Calu3 (cell line): Measurements from ENCODE around the gene FRAT2. TPM values are rescaled to one million over a fixed set of nuclear protein-coding genes. Genes with fewer than 3 reads are reported as not detected.

Source experiments
- BruUV-seq: library from RNA; stranded (reverse); fragments of 400-500 nt; replicated peaks from 2 replicates; lab custom pipeline; 2021; lab: Mats Ljungman, UMichigan
- CTCF ChIA-PET: fragments of 300-600 bp; sonication (Branson Sonifier 250); formaldehyde crosslinking; loops from one replicate; lab custom pipeline; 2022; ENCODE audit warnings: antibody characterized with exemption; lab: Charles Lee
- DNase-seq: peaks from one replicate; pipeline ENCODE4 v3.0.0; 2022
- H3K27ac Mint-ChIP-seq: one replicate; pipeline ENCODE4 v1.8.0; 2022; ENCODE audit warnings: mixed read lengths; ENCODE audit not compliant: unreplicated experiment
- H3K27me3 Mint-ChIP-seq: one replicate; pipeline ENCODE4 v1.8.0; 2022; ENCODE audit warnings: mixed read lengths; ENCODE audit not compliant: unreplicated experiment
- H3K36me3 Mint-ChIP-seq: one replicate; pipeline ENCODE4 v1.8.0; 2022; ENCODE audit warnings: mild to moderate bottlenecking, moderate library complexity, mixed read lengths; ENCODE audit not compliant: insufficient read depth, unreplicated experiment
- H3K4me1 Mint-ChIP-seq: one replicate; pipeline ENCODE4 v1.8.0; 2022; ENCODE audit warnings: mild to moderate bottlenecking, low read depth, mixed read lengths; ENCODE audit not compliant: unreplicated experiment
- H3K4me3 Mint-ChIP-seq: one replicate; pipeline ENCODE4 v1.8.0; 2022; ENCODE audit warnings: mild to moderate bottlenecking, low read depth, moderate library complexity, mixed read lengths; ENCODE audit not compliant: unreplicated experiment
- H3K9me3 Mint-ChIP-seq: one replicate; pipeline ENCODE4 v1.8.0; 2022; ENCODE audit warnings: low read depth, mixed read lengths; ENCODE audit not compliant: unreplicated experiment
- CTCF ChIP-seq: fragments of 200-600 bp; IDR thresholded peaks from one replicate; pipeline ENCODE4 v1.8.0; 2022; ENCODE audit warnings: antibody characterized with exemption; ENCODE audit not compliant: unreplicated experiment
- intact Hi-C: fragments of 100-400 bp; cut with micrococcal nuclease; formaldehyde crosslinking; loops from one replicate; pipeline ENCODE4 v1.10.0; 2022; ENCODE audit not compliant: unreplicated experiment
- total RNA-seq: library from RNA; stranded (reverse); gene quantifications from 2 replicates; pipeline ENCODE4 v1.2.3, GENCODE V29; 2022

FRAT2 gene
- total RNA-seq, 1 experiment from 2014 or later: 6.0 TPM

GRCh38 chr10:97307866-97308780 is 26.4 kb downstream of the FRAT2 start:
- Mint-ChIP-seq H3K27me3 (no peaks in the 10 kb centered on the region), H3K4me3 (no peak overlapping the region), H3K36me3 (no peaks in the 10 kb centered on the region), H3K9me3 (no peaks in the 10 kb centered on the region), H3K27ac (no peak overlapping the region), H3K4me1 (no peaks in the 10 kb centered on the region)
- DNase-seq: no peak
- TF ChIP-seq CTCF: no peak
- no TSS peak for BruUV-seq
- intact Hi-C loops: no loop called here
- CTCF ChIA-PET: no interaction called here

DNA sequence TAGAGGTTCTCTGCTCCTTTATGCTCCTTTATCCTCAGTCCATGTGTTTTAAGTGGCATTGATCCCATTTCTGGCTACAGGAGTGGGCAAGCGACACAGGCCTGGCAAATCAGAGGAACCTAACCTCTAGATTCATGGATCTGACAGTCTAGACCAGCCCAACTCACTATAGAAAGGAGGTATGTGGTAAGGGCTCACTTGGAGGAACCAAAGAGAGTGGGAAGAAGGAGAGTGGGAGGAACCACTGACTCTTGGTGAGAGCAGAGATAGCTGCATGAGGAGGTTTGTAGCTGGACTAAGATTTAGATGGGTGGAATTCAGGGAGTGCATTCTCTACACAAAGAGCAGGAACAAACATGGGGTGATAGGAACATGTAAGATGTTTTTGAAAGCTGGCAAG is 27.1 kb downstream of the FRAT2 start:
- Mint-ChIP-seq H3K27me3 (no peaks in the 10 kb centered on the region), H3K4me3 (no peak overlapping the region), H3K4me1 (no peaks in the 10 kb centered on the region), H3K27ac (no peak overlapping the region), H3K9me3 (no peaks in the 10 kb centered on the region), H3K36me3 (no peaks in the 10 kb centered on the region)
- BruUV-seq: no TSS peak
- DNase-seq: no peak
- intact Hi-C loops: no loop called here
- TF ChIP-seq CTCF: no peak
- CTCF ChIA-PET: no interaction called here

DNA sequence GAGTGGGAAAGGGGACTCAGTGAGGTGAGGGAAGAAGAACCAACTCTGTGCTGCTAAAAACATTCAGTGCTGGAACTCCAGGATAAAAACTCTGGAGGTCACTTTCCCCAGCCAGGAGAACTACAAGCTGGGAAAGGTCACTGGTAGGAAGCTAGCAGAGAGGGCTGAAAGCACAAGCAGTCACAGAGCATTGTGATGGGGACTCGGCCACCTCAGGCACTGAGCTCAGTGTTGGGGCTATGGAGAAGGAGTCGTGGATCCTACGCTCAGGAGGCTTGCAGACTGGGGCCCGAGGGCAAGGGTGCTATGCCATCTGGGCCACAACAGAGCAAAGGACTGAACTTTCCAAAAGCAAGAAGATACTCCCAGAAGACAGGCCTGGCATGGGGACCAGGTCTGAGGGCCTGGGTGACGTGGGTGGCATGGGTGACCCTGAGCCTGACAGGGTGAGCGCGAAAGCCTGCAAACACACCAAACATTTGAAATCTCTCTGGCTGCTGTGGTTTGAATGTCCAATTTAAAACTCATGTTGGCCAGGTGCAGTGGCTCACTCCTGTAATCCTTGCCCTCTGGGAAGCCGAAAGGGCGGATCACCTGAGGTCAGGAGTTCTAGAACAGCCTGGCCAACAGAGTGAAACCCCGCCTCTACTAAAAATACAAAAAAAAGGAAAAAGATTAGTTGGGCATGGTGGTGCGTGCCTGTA is 32.3 kb downstream of the FRAT2 start:
- no peak overlapping the region for H3K27ac Mint-ChIP-seq
- no peak for DNase-seq
- no TSS peak for BruUV-seq
- no peaks in the 10 kb centered on the region for H3K36me3 Mint-ChIP-seq
- CTCF ChIA-PET: no interaction called here
- TF ChIP-seq CTCF: no peak
- intact Hi-C loops: no loop called here
- H3K4me3 Mint-ChIP-seq: no peak overlapping the region
- H3K4me1 Mint-ChIP-seq: peaks cover 9% of the 10 kb centered on the region
- no peaks in the 10 kb centered on the region for H3K9me3 Mint-ChIP-seq
- H3K27me3 Mint-ChIP-seq: no peaks in the 10 kb centered on the region

GRCh38 chr10:97300980-97301379 is 33.5 kb downstream of the FRAT2 start:
- H3K4me3 Mint-ChIP-seq: no peak overlapping the region
- no peak for TF ChIP-seq CTCF
- intact Hi-C loops: no loop called here
- no peaks in the 10 kb centered on the region for H3K9me3 Mint-ChIP-seq
- H3K4me1 Mint-ChIP-seq: peaks cover 9% of the 10 kb centered on the region
- H3K36me3 Mint-ChIP-seq: no peaks in the 10 kb centered on the region
- H3K27me3 Mint-ChIP-seq: no peaks in the 10 kb centered on the region
- CTCF ChIA-PET: no interaction called here
- H3K27ac Mint-ChIP-seq: no peak overlapping the region
- no TSS peak for BruUV-seq
- no peak for DNase-seq
